Hepatocyte (in vitro differentiated cells): ENCODE measurements around the gene ZP2. TPM values are rescaled to one million over a fixed set of nuclear protein-coding genes. Genes with fewer than 3 reads are reported as not detected.

Source experiments
- DNase-seq: peaks from one replicate; pipeline ENCODE4 v3.0.0-alpha.2; 2016; ENCODE audit warnings: low spot score
- H2AFZ ChIP-seq: fragments of 200-600 bp; sonication (generic); 2 replicates; pipeline ENCODE4 v1.6.0; 2016; ENCODE audit warnings: antibody characterized with exemption, mild to moderate bottlenecking
- H3K27ac ChIP-seq: fragments of 200-600 bp; sonication (generic); 2 replicates; pipeline ENCODE4 v1.5.1; 2016; ENCODE audit warnings: mild to moderate bottlenecking
- H3K27me3 ChIP-seq: fragments of 200-600 bp; sonication (generic); 2 replicates; pipeline ENCODE4 v1.6.1; 2016
- H3K36me3 ChIP-seq: fragments of 200-600 bp; sonication (generic); replicated peaks from 2 replicates; pipeline ENCODE4 v1.5.1; 2016; ENCODE audit warnings: low read depth; ENCODE audit not compliant: insufficient read depth
- H3K4me1 ChIP-seq: fragments of 200-600 bp; sonication (generic); 2 replicates; pipeline ENCODE4 v1.5.1; 2016; ENCODE audit warnings: mild to moderate bottlenecking, moderate library complexity; ENCODE audit not compliant: insufficient read depth
- H3K4me2 ChIP-seq: fragments of 200-600 bp; sonication (generic); 2 replicates; pipeline ENCODE4 v1.6.0; 2016
- H3K4me3 ChIP-seq: fragments of 200-600 bp; sonication (generic); 2 replicates; pipeline ENCODE4 v1.5.1; 2016; ENCODE audit warnings: mild to moderate bottlenecking
- H3K79me2 ChIP-seq: fragments of 200-600 bp; sonication (generic); 2 replicates; pipeline ENCODE4 v1.6.0; 2017; ENCODE audit warnings: mild to moderate bottlenecking
- H3K9me2 ChIP-seq: fragments of 200-600 bp; sonication (generic); replicated peaks from 2 replicates; pipeline ENCODE4 v1.6.0; 2017; ENCODE audit warnings: mild to moderate bottlenecking; ENCODE audit not compliant: insufficient read depth
- H3K9me3 ChIP-seq: fragments of 200-600 bp; sonication (generic); 2 replicates; pipeline ENCODE4 v1.5.1; 2016; ENCODE audit warnings: low read depth, mild to moderate bottlenecking
- H4K20me1 ChIP-seq: fragments of 200-600 bp; sonication (generic); 2 replicates; pipeline ENCODE4 v1.6.0; 2016; ENCODE audit warnings: mild to moderate bottlenecking; ENCODE audit not compliant: insufficient read depth, poor library complexity, severe bottlenecking
- CTCF ChIP-seq: fragments of 200-600 bp; sonication (generic); IDR thresholded peaks from 2 replicates; pipeline ENCODE4 v1.5.1; 2016; ENCODE audit warnings: antibody characterized with exemption, mild to moderate bottlenecking; ENCODE audit not compliant: poor library complexity
- EZH2 ChIP-seq: fragments of 200-600 bp; sonication (generic); IDR thresholded peaks from 2 replicates; pipeline ENCODE4 v1.6.1; 2016; ENCODE audit warnings: antibody characterized with exemption, mild to moderate bottlenecking, borderline replicate concordance
- EZH2phosphoT487 ChIP-seq: fragments of 200-600 bp; sonication (generic); IDR thresholded peaks from one replicate; pipeline ENCODE4 v1.6.1; 2018; ENCODE audit warnings: antibody characterized with exemption, mild to moderate bottlenecking, low read depth, moderate library complexity; ENCODE audit not compliant: unreplicated experiment, severe bottlenecking
- WGBS: methylation state at CpG from one replicate; pipeline ENCODE4 v1.1.6; 2016; ENCODE audit warnings: low lambda C conversion rate; ENCODE audit errors: missing lambda C conversion rate; 5-methylcytosine and 5-hydroxymethylcytosine counted together
- polyA plus RNA-seq: library from polyadenylated mRNA; unstranded; fragments of >200 nt; fragmentation: Nextera tagmentation; extraction: Ambion mirVana; gene quantifications from 2 replicates; pipeline ENCODE4 v1.2.1, GENCODE V29; 2016
- total RNA-seq: library from RNA; depleted of rRNA; stranded (reverse); fragments of >200 nt; gene quantifications from 2 replicates; pipeline ENCODE4 v1.2.3, GENCODE V29; 2014

Gene ZP2
- total and polyA plus RNA-seq, 2 experiments from 2014 or later = 0.20 TPM; not detected in 1

- Histone ChIP-seq H3K36me3 (no peaks in the 10 kb centered on the region), H3K9me3 (no peaks in the 10 kb centered on the region), H3K4me2 (no peak overlapping the region), H2AFZ (no peak overlapping the region), H4K20me1 (no peaks in the 10 kb centered on the region), H3K4me1 (no peaks in the 10 kb centered on the region), H3K27me3 (no peaks in the 10 kb centered on the region), H3K27ac (no peak overlapping the region), H3K9me2 (no peaks in the 10 kb centered on the region), H3K4me3 (no peak overlapping the region), H3K79me2 (no peaks in the 10 kb centered on the region)
- WGBS = 98% methylated on average over 5 of the region's 5 CpGs
- DNase-seq = no peak
- TF ChIP-seq EZH2 = no peak
- TF ChIP-seq EZH2phosphoT487 = no peak
- TF ChIP-seq CTCF = no peak
Measured at GRCh38 chr16:21169249-21169981, 42.0 kb downstream of the ZP2 start.

GRCh38 chr16:21167929-21168602 lies 43.3 kb downstream of the ZP2 start:
- TF ChIP-seq CTCF (no peak), EZH2 (no peak), EZH2phosphoT487 (no peak)
- H3K4me2 ChIP-seq = no peak overlapping the region
- WGBS = 96% methylated on average over 12 of the region's 12 CpGs
- DNase-seq = no peak
- H3K9me3 ChIP-seq = no peaks in the 10 kb centered on the region
- no peaks in the 10 kb centered on the region for H3K79me2 ChIP-seq
- H3K4me1 ChIP-seq = no peaks in the 10 kb centered on the region
- H3K27ac ChIP-seq = no peak overlapping the region
- no peak overlapping the region for H3K4me3 ChIP-seq
- H3K36me3 ChIP-seq = no peaks in the 10 kb centered on the region
- H3K9me2 ChIP-seq = no peaks in the 10 kb centered on the region
- H3K27me3 ChIP-seq = no peaks in the 10 kb centered on the region
- no peak overlapping the region for H2AFZ ChIP-seq
- H4K20me1 ChIP-seq = no peaks in the 10 kb centered on the region

DNA sequence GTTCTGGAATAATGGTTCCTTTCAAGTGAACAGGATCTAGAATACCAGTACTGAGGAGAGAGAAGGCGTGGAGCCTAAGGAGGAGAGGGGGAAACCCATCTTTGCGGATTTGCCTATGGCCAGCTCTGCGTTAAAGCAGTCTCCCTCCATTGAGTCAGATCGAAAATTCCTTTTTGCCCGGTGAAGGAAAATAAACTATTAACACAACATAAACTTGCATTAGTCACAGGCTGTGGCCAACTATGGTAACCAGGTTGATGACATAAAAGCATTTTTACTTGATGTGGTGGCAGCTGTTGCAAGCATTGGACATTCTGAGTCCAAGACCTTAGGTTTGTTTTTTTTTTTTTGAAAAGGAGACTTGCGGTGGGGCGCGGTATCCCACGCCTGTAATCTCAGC lies 44.0 kb downstream of the ZP2 start:
- DNase-seq = no peak
- H3K36me3 ChIP-seq = no peaks in the 10 kb centered on the region
- no peaks in the 10 kb centered on the region for H3K79me2 ChIP-seq
- no peak overlapping the region for H3K4me2 ChIP-seq
- H3K9me3 ChIP-seq = no peaks in the 10 kb centered on the region
- H3K9me2 ChIP-seq = no peaks in the 10 kb centered on the region
- H3K4me1 ChIP-seq = peaks cover 3% of the 10 kb centered on the region
- H3K27ac ChIP-seq = no peak overlapping the region
- TF ChIP-seq CTCF (no peak), EZH2 (no peak), EZH2phosphoT487 (no peak)
- no peak overlapping the region for H2AFZ ChIP-seq
- H4K20me1 ChIP-seq = no peaks in the 10 kb centered on the region
- WGBS = 96% methylated on average over 8 of the region's 9 CpGs
- no peaks in the 10 kb centered on the region for H3K27me3 ChIP-seq
- no peak overlapping the region for H3K4me3 ChIP-seq
